ENCODE data around the gene TENM4. TPM values are rescaled to one million over a fixed set of nuclear protein-coding genes. Genes with fewer than 3 reads are reported as not detected.

Gene TENM4
- polyA plus RNA-seq, 1 of the 3 experiments (the other 2 are of a cell fraction) = 16.7 TPM

DNA sequence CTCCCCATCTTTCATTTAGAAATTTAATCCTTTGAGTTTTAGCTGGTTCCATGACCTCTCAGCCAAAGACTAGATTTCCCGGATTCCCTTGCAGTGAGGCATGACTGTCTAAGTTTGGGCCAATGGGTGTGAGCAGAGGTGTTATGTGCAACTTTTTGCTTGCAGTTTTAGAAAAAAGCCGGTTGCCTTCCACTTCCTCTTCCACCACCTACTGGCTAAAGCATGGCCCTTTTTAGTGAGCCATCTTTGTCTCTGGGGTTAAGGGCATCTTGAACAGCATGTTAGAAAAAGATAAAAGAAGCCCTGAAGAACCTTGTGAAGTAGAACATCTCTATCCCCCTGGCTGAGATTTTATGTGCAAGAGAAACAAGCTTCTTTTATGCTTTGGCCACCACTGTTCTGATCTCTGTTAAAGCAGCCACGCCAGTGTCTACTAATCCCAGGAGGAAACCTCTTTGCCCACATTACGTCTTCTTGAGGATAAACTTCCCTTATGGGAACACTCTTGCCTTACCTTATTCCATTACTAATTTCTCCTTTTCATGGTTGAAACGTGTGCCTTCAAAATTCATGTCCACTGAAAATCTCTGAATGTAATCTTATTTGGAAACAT is 279.9 kb downstream of the TENM4 start:
- H3K79me2 ChIP-seq (ENCODE audit: insufficient read depth) = no peaks in the 10 kb centered on the region
- H3K27me3 ChIP-seq (ENCODE audit: insufficient read depth) = no peaks in the 10 kb centered on the region
- H2AFZ ChIP-seq (ENCODE audit: low read depth) = no peak overlapping the region
- ChIA-PET POLR2A (no interaction called here), CTCF (no interaction called here)
- WGBS (ENCODE audit: low lambda C conversion rate) = 75% methylated on average over 5 of the region's 5 CpGs
- no peaks in the 10 kb centered on the region for H3K9me2 ChIP-seq
- TF ChIP-seq NFIC (IDR thresholded peaks at IDR 0.05; ENCODE audit: borderline replicate concordance) (no peak), SMC3 (IDR thresholded peaks at IDR 0.05; ENCODE audit: low read depth, low read length) (peak; percentile 43; the same call in 1 of the 2 replicates), EZH2phosphoT487 (IDR thresholded peaks at IDR 0.05; ENCODE audit: borderline replicate concordance, low read depth) (no peak), RAD21 (IDR thresholded peaks at IDR 0.05; ENCODE audit: low read length) (peak; percentile 63)
- TF ChIP-seq, protein P1, sequence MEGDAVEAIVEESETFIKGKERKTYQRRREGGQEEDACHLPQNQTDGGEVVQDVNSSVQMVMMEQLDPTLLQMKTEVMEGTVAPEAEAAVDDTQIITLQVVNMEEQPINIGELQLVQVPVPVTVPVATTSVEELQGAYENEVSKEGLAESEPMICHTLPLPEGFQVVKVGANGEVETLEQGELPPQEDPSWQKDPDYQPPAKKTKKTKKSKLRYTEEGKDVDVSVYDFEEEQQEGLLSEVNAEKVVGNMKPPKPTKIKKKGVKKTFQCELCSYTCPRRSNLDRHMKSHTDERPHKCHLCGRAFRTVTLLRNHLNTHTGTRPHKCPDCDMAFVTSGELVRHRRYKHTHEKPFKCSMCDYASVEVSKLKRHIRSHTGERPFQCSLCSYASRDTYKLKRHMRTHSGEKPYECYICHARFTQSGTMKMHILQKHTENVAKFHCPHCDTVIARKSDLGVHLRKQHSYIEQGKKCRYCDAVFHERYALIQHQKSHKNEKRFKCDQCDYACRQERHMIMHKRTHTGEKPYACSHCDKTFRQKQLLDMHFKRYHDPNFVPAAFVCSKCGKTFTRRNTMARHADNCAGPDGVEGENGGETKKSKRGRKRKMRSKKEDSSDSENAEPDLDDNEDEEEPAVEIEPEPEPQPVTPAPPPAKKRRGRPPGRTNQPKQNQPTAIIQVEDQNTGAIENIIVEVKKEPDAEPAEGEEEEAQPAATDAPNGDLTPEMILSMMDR (IDR thresholded peaks at IDR 0.05) = peak; percentile 55
- no peaks in the 10 kb centered on the region for H3K9me3 ChIP-seq
- no peaks in the 10 kb centered on the region for H4K20me1 ChIP-seq (ENCODE audit: insufficient read depth)
- no peak for DNase-seq
- no peak overlapping the region for H3K9ac ChIP-seq
- no peak overlapping the region for H3K4me2 ChIP-seq
- H3K27ac ChIP-seq (ENCODE audit: low read depth in 2 of 2, low read length in 1 of 2) = no peak overlapping the region
- peaks cover 11% of the 10 kb centered on the region for H3F3A ChIP-seq (replicated peaks; ENCODE audit: insufficient read depth)
- no peaks in the 10 kb centered on the region for H3K36me3 ChIP-seq (replicated peaks in 1 of 2; ENCODE audit: control insufficient read depth in 1 of 2, insufficient read depth in 2 of 2, low read length in 1 of 2)
- no peaks in the 10 kb centered on the region for H3K4me1 ChIP-seq (ENCODE audit: control insufficient read depth in 1 of 2, insufficient read depth in 2 of 2, low read depth in 1 of 2, low read length in 1 of 2)
- H3K4me3 ChIP-seq (ENCODE audit: low read depth in 2 of 2, low read length in 1 of 2) = no peak overlapping the region

DNA sequence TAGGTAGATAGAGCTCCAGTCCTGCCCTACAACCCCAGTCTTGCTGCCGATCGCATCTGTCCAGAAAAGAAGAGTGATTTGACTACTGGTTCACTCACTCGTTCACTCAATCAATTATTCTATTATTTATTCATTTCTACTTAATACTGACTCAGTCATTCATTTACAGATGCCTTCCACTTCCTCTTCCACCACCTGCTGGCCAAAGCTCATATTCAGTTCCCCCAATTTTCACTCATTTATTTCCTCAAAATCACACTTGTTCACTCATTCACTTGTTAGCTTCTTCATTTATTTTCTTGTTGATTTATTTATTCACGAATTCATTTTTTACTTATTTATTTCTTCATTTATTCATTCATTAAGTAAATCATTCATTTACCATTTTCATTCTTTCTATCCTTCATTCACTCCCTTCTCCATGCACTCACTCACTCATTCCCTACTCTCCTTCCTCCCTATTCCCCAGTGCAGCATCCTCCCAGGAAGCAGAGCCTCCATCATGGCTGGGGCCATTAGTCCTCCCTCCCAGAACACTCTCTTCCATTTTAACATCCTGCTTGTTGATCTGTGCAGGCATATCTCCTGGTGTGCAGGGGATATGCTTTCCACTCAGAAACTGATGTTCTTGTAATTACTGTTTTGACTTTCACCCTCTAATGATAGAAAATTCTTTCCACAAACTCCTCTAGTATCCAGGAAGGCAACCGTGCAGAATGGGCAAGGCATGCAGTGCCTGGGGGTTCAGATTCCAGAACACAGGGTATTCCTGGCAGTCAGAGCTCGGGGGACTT is 281.0 kb downstream of the TENM4 start:
- Histone ChIP-seq H2AFZ (ENCODE audit: low read depth) (no peak overlapping the region), H3K9me3 (no peaks in the 10 kb centered on the region), H3F3A (replicated peaks; ENCODE audit: insufficient read depth) (peaks cover 5% of the 10 kb centered on the region), H3K4me3 (ENCODE audit: low read depth in 2 of 2, low read length in 1 of 2) (no peak overlapping the region), H3K4me2 (no peak overlapping the region), H3K4me1 (ENCODE audit: control insufficient read depth in 1 of 2, insufficient read depth in 2 of 2, low read depth in 1 of 2, low read length in 1 of 2) (no peaks in the 10 kb centered on the region), H3K9me2 (no peaks in the 10 kb centered on the region), H3K9ac (no peak overlapping the region), H3K27ac (ENCODE audit: low read depth in 2 of 2, low read length in 1 of 2) (no peak overlapping the region), H3K27me3 (ENCODE audit: insufficient read depth) (no peaks in the 10 kb centered on the region), H3K36me3 (replicated peaks in 1 of 2; ENCODE audit: control insufficient read depth in 1 of 2, insufficient read depth in 2 of 2, low read length in 1 of 2) (no peaks in the 10 kb centered on the region), H4K20me1 (ENCODE audit: insufficient read depth) (no peaks in the 10 kb centered on the region), H3K79me2 (ENCODE audit: insufficient read depth) (no peaks in the 10 kb centered on the region)
- POLR2A ChIA-PET = no interaction called here
- peak; percentile 49 for TF ChIP-seq RAD21 (IDR thresholded peaks at IDR 0.05; ENCODE audit: low read length)
- TF ChIP-seq, protein P1 (IDR thresholded peaks at IDR 0.05) = peak; percentile 49
- no peak for TF ChIP-seq TEAD4 (IDR thresholded peaks at IDR 0.05; ENCODE audit: borderline replicate concordance, insufficient read depth)
- TF ChIP-seq, protein P2, sequence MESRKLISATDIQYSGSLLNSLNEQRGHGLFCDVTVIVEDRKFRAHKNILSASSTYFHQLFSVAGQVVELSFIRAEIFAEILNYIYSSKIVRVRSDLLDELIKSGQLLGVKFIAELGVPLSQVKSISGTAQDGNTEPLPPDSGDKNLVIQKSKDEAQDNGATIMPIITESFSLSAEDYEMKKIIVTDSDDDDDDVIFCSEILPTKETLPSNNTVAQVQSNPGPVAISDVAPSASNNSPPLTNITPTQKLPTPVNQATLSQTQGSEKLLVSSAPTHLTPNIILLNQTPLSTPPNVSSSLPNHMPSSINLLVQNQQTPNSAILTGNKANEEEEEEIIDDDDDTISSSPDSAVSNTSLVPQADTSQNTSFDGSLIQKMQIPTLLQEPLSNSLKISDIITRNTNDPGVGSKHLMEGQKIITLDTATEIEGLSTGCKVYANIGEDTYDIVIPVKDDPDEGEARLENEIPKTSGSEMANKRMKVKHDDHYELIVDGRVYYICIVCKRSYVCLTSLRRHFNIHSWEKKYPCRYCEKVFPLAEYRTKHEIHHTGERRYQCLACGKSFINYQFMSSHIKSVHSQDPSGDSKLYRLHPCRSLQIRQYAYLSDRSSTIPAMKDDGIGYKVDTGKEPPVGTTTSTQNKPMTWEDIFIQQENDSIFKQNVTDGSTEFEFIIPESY (IDR thresholded peaks at IDR 0.05; ENCODE audit: borderline replicate concordance, low read depth) = no peak
- TF ChIP-seq SMC3 (IDR thresholded peaks at IDR 0.05; ENCODE audit: low read depth, low read length) = peak; percentile 35
- TF ChIP-seq MEF2A (IDR thresholded peaks at IDR 0.05; ENCODE audit: borderline replicate concordance, low read depth) = no peak
- DNase-seq = no peak
- CTCF ChIA-PET = interaction anchor here (1.0 to 1.3 kb wide), 2 partner anchors 60 to 514 kb away, joined by 4 to 5 read pairs; no protein-coding TSS in a partner anchor
- WGBS (ENCODE audit: low lambda C conversion rate) = 79% methylated on average over 6 of the region's 6 CpGs

All from SK-N-SH (cell line).